Panc1 (cell line): Measurements from ENCODE around the gene PPP1R9B.

Experiments
- CTCF ChIP-seq: fragments of 450-650 bp; IDR thresholded peaks from 2 replicates; pipeline ENCODE4 v1.5.1; 2017; ENCODE audit warnings: mild to moderate bottlenecking
- POLR2AphosphoS5 ChIP-seq: IDR thresholded peaks from 2 replicates; pipeline ENCODE4 v1.6.1; 2012; ENCODE audit warnings: mild to moderate bottlenecking, low read depth, low read length, moderate library complexity
- SIN3A ChIP-seq: IDR thresholded peaks from 2 replicates; pipeline ENCODE4 v1.6.1; 2012; ENCODE audit warnings: low read depth, mild to moderate bottlenecking, low read length, moderate library complexity, borderline replicate concordance; ENCODE audit not compliant: insufficient read depth

- TF ChIP-seq CTCF, result no peak
- TF ChIP-seq POLR2AphosphoS5, result no peak
- no peak for TF ChIP-seq SIN3A
Measured at GRCh38 chr17:50170662-50171370, 20.3 kb upstream of the PPP1R9B start.
